T-helper 1 cell (primary cell): ENCODE data around the gene CEP350.
"Not testable (repeated sequence)": the region's sequence is repeated elsewhere in the genome, so short reads cannot be mapped to it uniquely, and the experiment has no call there.

ENCODE experiments used
- DNase-seq, 5 donors: peaks; one replicate each; pipeline ENCODE4 v3.0.0-alpha.2; 2012 to 2020

CEP350 gene

GRCh38 chr1:179996099-179996498, 41.5 kb downstream of the CEP350 start:
- DNase-seq, result no peak

- no peak for DNase-seq
These were observed 46.0 kb downstream of the CEP350 start for GRCh38 chr1:180000575-180000974.

GRCh38 chr1:180002437-180002836, 47.8 kb downstream of the CEP350 start:
- no peak for DNase-seq

- DNase-seq, result no peak
These were observed 48.6 kb downstream of the CEP350 start for GRCh38 chr1:180003026-180003695.

- not testable (repeated sequence) for DNase-seq
These were observed 52.2 kb downstream of the CEP350 start for GRCh38 chr1:180006762-180007161.

GRCh38 chr1:180020017-180020416, 65.4 kb downstream of the CEP350 start:
- DNase-seq, result no peak

- no peak for DNase-seq
These were observed 71.9 kb downstream of the CEP350 start for GRCh38 chr1:180026556-180026955.

- no peak for DNase-seq
These were observed 73.4 kb downstream of the CEP350 start for GRCh38 chr1:180027949-180028445.

- no peak for DNase-seq
These were observed 74.3 kb downstream of the CEP350 start for GRCh38 chr1:180028864-180029263.

GRCh38 chr1:180029524-180030135, 75.0 kb downstream of the CEP350 start:
- DNase-seq, result no peak

GRCh38 chr1:180031664-180032063, 77.1 kb downstream of the CEP350 start:
- no peak for DNase-seq

GRCh38 chr1:180033390-180033789, 78.8 kb downstream of the CEP350 start:
- DNase-seq, result no peak

- no peak for DNase-seq
These were observed 85.4 kb downstream of the CEP350 start for GRCh38 chr1:180040034-180040433.

- DNase-seq, result no peak
These were observed 87.0 kb downstream of the CEP350 start for GRCh38 chr1:180041582-180041981.

- no peak for DNase-seq
These were observed 88.5 kb downstream of the CEP350 start for GRCh38 chr1:180042988-180043622.

GRCh38 chr1:180043785-180044184, 89.2 kb downstream of the CEP350 start:
- DNase-seq, result no peak

- no peak for DNase-seq
These were observed 92.1 kb downstream of the CEP350 start for GRCh38 chr1:180046674-180047073.

- no peak for DNase-seq
These were observed 99.3 kb downstream of the CEP350 start for GRCh38 chr1:180053594-180054567.

GRCh38 chr1:180057883-180058396, 103.3 kb downstream of the CEP350 start:
- no peak for DNase-seq

- DNase-seq, result no peak
These were observed 106.4 kb downstream of the CEP350 start for GRCh38 chr1:180061019-180061418.

- no peak for DNase-seq
These were observed 107.9 kb downstream of the CEP350 start for GRCh38 chr1:180062452-180062971.

- no peak for DNase-seq
These were observed 110.8 kb downstream of the CEP350 start for GRCh38 chr1:180065408-180065807.
